PC-3 (cell line): ENCODE data around the gene RAB8A. TPM values are rescaled to one million over a fixed set of nuclear protein-coding genes. Genes with fewer than 3 reads are reported as not detected.

Experiments
- ATAC-seq: fragments of 200-7000 bp; cut with Tn5 transposase; 2 replicates; pipeline ENCODE4 v1.9.1; 2020; ENCODE audit warnings: mild to moderate bottlenecking, moderate library complexity
- BruUV-seq: library from RNA; stranded (reverse); fragments of 400-500 nt; replicated peaks from 2 replicates; lab custom pipeline; 2021; lab: Mats Ljungman, UMichigan
- CTCF ChIA-PET: fragments of 300-600 bp; sonication (Branson Sonifier 250); formaldehyde crosslinking; loops from one replicate; lab custom pipeline; 2022; ENCODE audit warnings: antibody characterized with exemption; lab: Charles Lee
- POLR2A ChIA-PET: fragments of 300-600 bp; sonication (Branson Sonifier 250); formaldehyde crosslinking; loops from one replicate; lab custom pipeline; 2022; ENCODE audit warnings: antibody characterized with exemption; ENCODE audit not compliant: unreplicated experiment; lab: Charles Lee
- DNase-seq: peaks from one replicate; pipeline ENCODE4 v3.0.0-alpha.2; 2015
- H2AFZ ChIP-seq: fragments of 300-600 bp; sonication (generic); 2 replicates; pipeline ENCODE4 v1.6.0; 2016; ENCODE audit warnings: antibody characterized with exemption, low read length
- H3F3A ChIP-seq: fragments of 300-600 bp; sonication (generic); one replicate; pipeline ENCODE4 v1.6.0; 2017; ENCODE audit warnings: antibody characterized with exemption, low read length, control low read depth, mild to moderate bottlenecking; ENCODE audit not compliant: unreplicated experiment
- H3K27ac ChIP-seq: fragments of 300-600 bp; sonication (generic); 2 replicates; pipeline ENCODE4 v1.5.1; 2016; ENCODE audit warnings: mild to moderate bottlenecking, low read length
- H3K27me3 ChIP-seq: fragments of 300-600 bp; sonication (generic); 2 replicates; pipeline ENCODE4 v1.6.1; 2016; ENCODE audit warnings: low read length, mixed read lengths
- H3K36me3 ChIP-seq: fragments of 300-600 bp; sonication (generic); 2 replicates; pipeline ENCODE4 v1.6.1; 2016; ENCODE audit warnings: low read depth, mixed run types, low read length, mixed read lengths
- H3K4me1 ChIP-seq: fragments of 300-600 bp; sonication (generic); 2 replicates; pipeline ENCODE4 v1.5.1; 2016; ENCODE audit warnings: low read length; ENCODE audit not compliant: insufficient read depth
- H3K4me2 ChIP-seq: fragments of 300-600 bp; sonication (generic); 2 replicates; pipeline ENCODE4 v1.6.0; 2016; ENCODE audit warnings: low read length
- H3K4me3 ChIP-seq: fragments of 300-600 bp; sonication (generic); 2 replicates; pipeline ENCODE4 v1.5.1; 2016; ENCODE audit warnings: mild to moderate bottlenecking, low read length, mixed read lengths
- H3K79me2 ChIP-seq: fragments of 300-600 bp; sonication (generic); 2 replicates; pipeline ENCODE4 v1.6.1; 2017; ENCODE audit warnings: low read length, mixed read lengths
- H3K9ac ChIP-seq: fragments of 300-600 bp; sonication (generic); 2 replicates; pipeline ENCODE4 v1.6.0; 2016; ENCODE audit warnings: mild to moderate bottlenecking, low read length
- H3K9me2 ChIP-seq: fragments of 300-600 bp; sonication (generic); replicated peaks from 2 replicates; pipeline ENCODE4 v1.6.1; 2016; ENCODE audit warnings: mixed run types, low read length, mixed read lengths
- H3K9me3 ChIP-seq: fragments of 300-600 bp; sonication (generic); 2 replicates; pipeline ENCODE4 v1.6.1; 2016; ENCODE audit warnings: low read length, mixed read lengths
- H4K20me1 ChIP-seq: fragments of 300-600 bp; sonication (generic); 2 replicates; pipeline ENCODE4 v1.6.1; 2016; ENCODE audit warnings: low read length, mixed read lengths
- CTCF ChIP-seq: fragments of 300-600 bp; sonication (generic); conservative IDR thresholded peaks from 2 replicates; pipeline ENCODE4 v1.5.1; 2017; ENCODE audit warnings: antibody characterized with exemption, low read depth, mild to moderate bottlenecking, low read length
- EZH2 ChIP-seq: fragments of 300-600 bp; sonication (generic); IDR thresholded peaks from one replicate; pipeline ENCODE4 v1.6.1; 2017; ENCODE audit warnings: antibody characterized with exemption, mild to moderate bottlenecking, low read length; ENCODE audit not compliant: unreplicated experiment
- EZH2phosphoT487 ChIP-seq: fragments of 300-600 bp; sonication (generic); IDR thresholded peaks from 2 replicates; pipeline ENCODE4 v1.6.1; 2018; ENCODE audit warnings: mild to moderate bottlenecking, antibody characterized with exemption, low read length, borderline replicate concordance
- intact Hi-C: fragments of 100-400 bp; cut with micrococcal nuclease; formaldehyde crosslinking; loops from 2 replicates; pipeline ENCODE4 v1.9.0; 2023
- total RNA-seq: library from RNA; depleted of rRNA; stranded (reverse); fragments of >200 nt; gene quantifications from 2 replicates; pipeline ENCODE4 v1.2.3, GENCODE V29; 2014

Gene RAB8A
- total RNA-seq, 1 experiment from 2014 or later = 94.5 TPM

- intact Hi-C loops = loop anchor here (1.0 kb wide), 2 partner anchors 9 to 41 kb away; partner anchors contain the start of gene RAB8A
Measured at GRCh38 chr19:16069813-16070365, 41.8 kb upstream of the RAB8A start.

GRCh38 chr19:16070366-16070990 is 41.2 kb upstream of the RAB8A start:
- ATAC-seq = peak; percentile 77
- Histone ChIP-seq H3F3A (peaks cover 7% of the 10 kb centered on the region), H2AFZ (no peak overlapping the region), H3K4me3 (peak overlapping the region; percentile 100), H3K36me3 (peaks cover 37% of the 10 kb centered on the region), H3K4me1 (peaks cover 34% of the 10 kb centered on the region), H3K9me2 (no peaks in the 10 kb centered on the region), H3K79me2 (peaks cover 81% of the 10 kb centered on the region), H3K27ac (peak overlapping the region; percentile 98), H3K4me2 (peak overlapping the region; percentile 86), H3K27me3 (no peaks in the 10 kb centered on the region), H3K9ac (peak overlapping the region; percentile 98), H4K20me1 (peaks cover 7% of the 10 kb centered on the region; the same call in 1 of the 2 replicates), H3K9me3 (no peaks in the 10 kb centered on the region)
- POLR2A ChIA-PET = interaction anchor here (0.9 to 1.3 kb wide), 3 partner anchors 8 to 115 kb away, joined by 3 to 9 read pairs (median 6); partner anchors contain the start of gene FAM32A
- TF ChIP-seq CTCF = no peak
- no peak for TF ChIP-seq EZH2phosphoT487
- no peak for TF ChIP-seq EZH2
- CTCF ChIA-PET = interaction anchor here (0.6 to 1.3 kb wide), 5 partner anchors 8 to 1038 kb away, joined by 3 to 17 read pairs (median 6); partner anchors contain the start of gene FAM32A
- DNase-seq = peak; percentile 98
- intact Hi-C loops = loop anchor here (1.0 kb wide), 2 partner anchors 9 to 41 kb away; partner anchors contain the start of gene RAB8A
- BruUV-seq = no TSS peak

More at GRCh38 chr19:16069813-16070365, 41.8 kb upstream of the RAB8A start:
- Histone ChIP-seq H3K36me3 (peaks cover 35% of the 10 kb centered on the region), H3F3A (peaks cover 7% of the 10 kb centered on the region), H3K9ac (peak overlapping the region; percentile 98), H3K9me3 (no peaks in the 10 kb centered on the region), H3K27ac (peak overlapping the region; percentile 98), H3K4me1 (peaks cover 34% of the 10 kb centered on the region), H3K79me2 (peaks cover 78% of the 10 kb centered on the region), H2AFZ (no peak overlapping the region), H3K4me2 (peak overlapping the region; percentile 86), H3K4me3 (peak overlapping the region; percentile 100), H4K20me1 (peaks cover 7% of the 10 kb centered on the region; the same call in 1 of the 2 replicates), H3K27me3 (no peaks in the 10 kb centered on the region), H3K9me2 (no peaks in the 10 kb centered on the region)
- ATAC-seq (peak; percentile 10), DNase-seq (peak; percentile 39)
- TSS peak; percentile 76 for BruUV-seq
- TF ChIP-seq CTCF (no peak), EZH2 (no peak)
- POLR2A ChIA-PET = interaction anchor here (0.9 to 1.3 kb wide), 3 partner anchors 9 to 115 kb away, joined by 3 to 9 read pairs (median 6); partner anchors contain the start of gene FAM32A
- CTCF ChIA-PET = interaction anchor here (0.8 to 1.3 kb wide), 4 partner anchors 9 to 115 kb away, joined by 3 to 17 read pairs (median 6); partner anchors contain the start of gene FAM32A
